Measurements from ENCODE around the gene OGFRL1. TPM values are rescaled to one million over a fixed set of nuclear protein-coding genes. Genes with fewer than 3 reads are reported as not detected.

OGFRL1 gene
- total and polyA plus RNA-seq, 9 of the 15 experiments (the other 6 are each of a cell fraction or from before 2014, with no cell fraction given), result 0.01 to 0.07 (median 0.03) TPM

DNA sequence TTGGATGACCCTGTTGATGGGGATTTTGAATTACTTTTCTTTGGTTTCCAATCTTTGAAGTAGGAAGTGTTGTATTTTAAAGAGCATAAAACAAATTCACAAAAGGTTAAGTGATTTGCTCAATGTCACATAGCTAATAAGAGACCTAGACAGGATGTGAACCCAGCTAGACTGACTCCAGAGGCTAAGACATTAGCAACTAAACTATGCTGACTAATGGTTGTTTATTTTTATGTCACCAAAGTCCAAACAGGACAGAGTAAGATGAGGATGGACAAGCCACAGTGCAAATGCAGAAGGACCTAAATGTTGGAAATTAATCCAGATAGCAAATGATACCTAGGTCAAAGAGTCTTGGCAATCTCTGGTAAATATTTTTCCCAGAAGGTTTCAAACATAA is 38.0 kb downstream of the OGFRL1 start (continued):
- TF ChIP-seq, protein P1, sequence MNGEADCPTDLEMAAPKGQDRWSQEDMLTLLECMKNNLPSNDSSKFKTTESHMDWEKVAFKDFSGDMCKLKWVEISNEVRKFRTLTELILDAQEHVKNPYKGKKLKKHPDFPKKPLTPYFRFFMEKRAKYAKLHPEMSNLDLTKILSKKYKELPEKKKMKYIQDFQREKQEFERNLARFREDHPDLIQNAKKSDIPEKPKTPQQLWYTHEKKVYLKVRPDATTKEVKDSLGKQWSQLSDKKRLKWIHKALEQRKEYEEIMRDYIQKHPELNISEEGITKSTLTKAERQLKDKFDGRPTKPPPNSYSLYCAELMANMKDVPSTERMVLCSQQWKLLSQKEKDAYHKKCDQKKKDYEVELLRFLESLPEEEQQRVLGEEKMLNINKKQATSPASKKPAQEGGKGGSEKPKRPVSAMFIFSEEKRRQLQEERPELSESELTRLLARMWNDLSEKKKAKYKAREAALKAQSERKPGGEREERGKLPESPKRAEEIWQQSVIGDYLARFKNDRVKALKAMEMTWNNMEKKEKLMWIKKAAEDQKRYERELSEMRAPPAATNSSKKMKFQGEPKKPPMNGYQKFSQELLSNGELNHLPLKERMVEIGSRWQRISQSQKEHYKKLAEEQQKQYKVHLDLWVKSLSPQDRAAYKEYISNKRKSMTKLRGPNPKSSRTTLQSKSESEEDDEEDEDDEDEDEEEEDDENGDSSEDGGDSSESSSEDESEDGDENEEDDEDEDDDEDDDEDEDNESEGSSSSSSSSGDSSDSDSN (IDR thresholded peaks at IDR 0.05; ENCODE audit: borderline replicate concordance in 1 of 2, low read depth in 2 of 2, low read length in 2 of 2), result no peak
- TF ChIP-seq ZNF830 (CRISPR knock-in tag; IDR thresholded peaks at IDR 0.05) (no peak), GABPA (tag; conservative IDR thresholded peaks at IDR 0.05; ENCODE audit: low read depth) (no peak), ZNF197 (CRISPR knock-in tag; IDR thresholded peaks at IDR 0.05; ENCODE audit: low read depth) (no peak), ZMIZ1 (IDR thresholded peaks at IDR 0.05; ENCODE audit: low read depth in 2 of 2, low read length in 2 of 2) (no peak), SP2 (IDR thresholded peaks at IDR 0.05; ENCODE audit: extremely low read depth, low read depth, low read length, poor library complexity, severe bottlenecking) (no peak), SRSF9 (IDR thresholded peaks at IDR 0.05; ENCODE audit: borderline replicate concordance, low read depth, low read length) (no peak)
